IMR-90 (cell line): ENCODE measurements around the gene CECR2. TPM values are rescaled to one million over a fixed set of nuclear protein-coding genes. Genes with fewer than 3 reads are reported as not detected.

ENCODE experiments used
- ATAC-seq: fragments of 200-7000 bp; cut with Tn5 transposase; 2 replicates; pipeline ENCODE4 v1.9.1; 2020; ENCODE audit warnings: low read depth, mild to moderate bottlenecking, moderate library complexity
- BruUV-seq: library from RNA; stranded (reverse); fragments of 400-500 nt; replicated peaks from 2 replicates; lab custom pipeline; 2021; lab: Mats Ljungman, UMichigan
- CTCF ChIA-PET: fragments of 300-600 bp; formaldehyde crosslinking; extraction: SDS; loops from one replicate; lab custom pipeline; 2021; ENCODE audit warnings: antibody characterized with exemption; lab: Yijun Ruan, JAX
- POLR2A ChIA-PET: fragments of 300-600 bp; sonication (Branson Sonifier 250); formaldehyde crosslinking; loops from one replicate; lab custom pipeline; 2022; ENCODE audit warnings: antibody characterized with exemption; ENCODE audit not compliant: unreplicated experiment; lab: Charles Lee
- DNase-seq: peaks from one replicate; pipeline ENCODE4 v3.0.0; 2013
- H2AFZ ChIP-seq: replicated peaks from 2 replicates; pipeline ENCODE3; 2013; ENCODE audit warnings: low read length, mild to moderate bottlenecking; ENCODE audit not compliant: poor library complexity
- H2AK5ac ChIP-seq: 2 replicates; pipeline ENCODE4 v1.6.1; 2013; ENCODE audit warnings: low read depth, low read length, inconsistent platforms
- H2AK9ac ChIP-seq: replicated peaks from 2 replicates; pipeline ENCODE3; 2013; ENCODE audit warnings: mild to moderate bottlenecking, low read depth, low read length, moderate library complexity; ENCODE audit not compliant: poor library complexity
- H2BK120ac ChIP-seq: 2 replicates; pipeline ENCODE4 v1.6.1; 2013; ENCODE audit warnings: low read depth, low read length, inconsistent platforms
- H2BK15ac ChIP-seq: 3 replicates; pipeline ENCODE4 v1.6.1; 2013; ENCODE audit warnings: low read depth, low read length, inconsistent platforms
- H2BK20ac ChIP-seq: 2 replicates; pipeline ENCODE4 v1.6.1; 2013; ENCODE audit warnings: low read depth, mild to moderate bottlenecking, inconsistent platforms, low read length, moderate library complexity
- H2BK5ac ChIP-seq: 2 replicates; pipeline ENCODE4 v1.6.1; 2013; ENCODE audit warnings: mild to moderate bottlenecking, low read depth, low read length, inconsistent platforms; ENCODE audit not compliant: poor library complexity, severe bottlenecking
- H3K14ac ChIP-seq: replicated peaks from 2 replicates; pipeline ENCODE4 v1.6.1; 2013; ENCODE audit warnings: low read depth, low read length, inconsistent platforms
- H3K18ac ChIP-seq: 2 replicates; pipeline ENCODE4 v1.6.1; 2013; ENCODE audit warnings: low read depth, low read length, control low read depth
- H3K23ac ChIP-seq: 2 replicates; pipeline ENCODE4 v1.6.1; 2013; ENCODE audit warnings: low read depth, low read length, inconsistent platforms
- H3K27ac ChIP-seq: 2 replicates; pipeline ENCODE4 v1.5.1; 2013; ENCODE audit warnings: mild to moderate bottlenecking, control low read depth, low read length; ENCODE audit not compliant: insufficient read depth
- H3K27me3 ChIP-seq: 2 replicates; pipeline ENCODE4 v1.6.1; 2013; ENCODE audit warnings: low read length; ENCODE audit not compliant: control insufficient read depth, insufficient read depth
- H3K36me3 ChIP-seq: 2 replicates; pipeline ENCODE4 v1.6.1; 2013; ENCODE audit warnings: low read length, mixed read lengths; ENCODE audit not compliant: control insufficient read depth, insufficient read depth
- H3K4ac ChIP-seq: 2 replicates; pipeline ENCODE4 v1.6.1; 2013; ENCODE audit warnings: low read depth, low read length, inconsistent platforms
- H3K4me1 ChIP-seq: 2 replicates; pipeline ENCODE4 v1.6.1; 2013; ENCODE audit warnings: low read length, mixed read lengths; ENCODE audit not compliant: control insufficient read depth, insufficient read depth
- H3K4me2 ChIP-seq: 2 replicates; pipeline ENCODE4 v1.6.1; 2013; ENCODE audit warnings: low read depth, mild to moderate bottlenecking, control low read depth, low read length, moderate library complexity
- H3K4me3 ChIP-seq: 2 replicates; pipeline ENCODE4 v1.5.1; 2013; ENCODE audit warnings: low read depth, mild to moderate bottlenecking, control low read depth, low read length, moderate library complexity; ENCODE audit not compliant: insufficient read depth
- H3K56ac ChIP-seq: 2 replicates; pipeline ENCODE4 v1.6.1; 2013; ENCODE audit warnings: low read length, inconsistent platforms; ENCODE audit not compliant: insufficient read depth; ENCODE audit errors: extremely low read depth
- H3K79me1 ChIP-seq, 2 experiments: 2 replicates each; pipeline ENCODE4 v1.6.1; 2013; ENCODE audit warnings: low read length in 2 of 2, inconsistent platforms in 1 of 2, low read depth in 1 of 2
- H3K9ac ChIP-seq: 2 replicates; pipeline ENCODE4 v1.6.1; 2013; ENCODE audit warnings: low read depth, low read length, control low read depth
- H3K9me1 ChIP-seq: 2 replicates; pipeline ENCODE4 v1.6.1; 2013; ENCODE audit warnings: low read length, inconsistent platforms; ENCODE audit not compliant: insufficient read depth
- H3K9me3 ChIP-seq: 2 replicates; pipeline ENCODE4 v1.6.1; 2013; ENCODE audit warnings: low read length; ENCODE audit not compliant: control insufficient read depth, insufficient read depth
- H4K20me1 ChIP-seq: 2 replicates; pipeline ENCODE4 v1.6.1; 2013; ENCODE audit warnings: low read length, inconsistent platforms; ENCODE audit not compliant: insufficient read depth
- H4K5ac ChIP-seq: 2 replicates; pipeline ENCODE4 v1.6.1; 2013; ENCODE audit warnings: mild to moderate bottlenecking, low read depth, low read length, control low read depth
- H4K8ac ChIP-seq, 2 experiments: 2 replicates each; pipeline ENCODE4 v1.6.1; 2013; ENCODE audit warnings: low read depth in 2 of 2, low read length in 2 of 2, control low read depth in 1 of 2, inconsistent platforms in 1 of 2
- H4K91ac ChIP-seq: 2 replicates; pipeline ENCODE4 v1.6.1; 2013; ENCODE audit warnings: low read depth, low read length, inconsistent platforms; ENCODE audit not compliant: insufficient read depth
- CEBPB ChIP-seq: IDR thresholded peaks from 2 replicates; pipeline ENCODE4 v1.6.1; 2012; ENCODE audit warnings: low read depth, low read length, improper control_type of control experiment
- CHD1 ChIP-seq: IDR thresholded peaks from 2 replicates; pipeline ENCODE4 v1.6.1; 2012; ENCODE audit warnings: low read depth, low read length, improper control_type of control experiment
- MAFK ChIP-seq: IDR thresholded peaks from 2 replicates; pipeline ENCODE4 v1.6.1; 2012; ENCODE audit warnings: low read depth, low read length, improper control_type of control experiment
- NFE2L2 ChIP-seq: fragments of 150-350 bp; IDR thresholded peaks from 2 replicates; pipeline ENCODE4 v1.6.1; 2016; ENCODE audit warnings: low read depth, mild to moderate bottlenecking, low read length
- RAD21 ChIP-seq: IDR thresholded peaks from 2 replicates; pipeline ENCODE4 v1.6.1; 2012; ENCODE audit warnings: low read length, improper control_type of control experiment
- SMC3 ChIP-seq: fragments of 150-350 bp; IDR thresholded peaks from 2 replicates; pipeline ENCODE4 v1.6.1; 2016; ENCODE audit warnings: low read depth, mild to moderate bottlenecking, antibody characterized with exemption, low read length, moderate library complexity
- USF2 ChIP-seq: fragments of 150-350 bp; IDR thresholded peaks from 2 replicates; pipeline ENCODE4 v1.6.1; 2017; ENCODE audit warnings: mild to moderate bottlenecking, antibody characterized with exemption, low read length, low read depth
- WGBS, 2 experiments: methylation state at CpG; one replicate each; pipeline versions ENCODE4 v1.1.5 to v1.1.7; 2013; ENCODE audit warnings: missing lambda C conversion rate in 2 of 2; ENCODE audit not compliant: insufficient read length in 1 of 2; ENCODE audit errors: extremely low coverage in 2 of 2; 5-methylcytosine and 5-hydroxymethylcytosine counted together
- dilution Hi-C: fragments of 300-500 bp; cut with HindIII; formaldehyde crosslinking; loops from one replicate; pipeline ENCODE4 v1.14.3; 2018; ENCODE audit warnings: low sequenced_read_pairs; ENCODE audit not compliant: unreplicated experiment
- in situ Hi-C: fragments of 300-500 bp; cut with MboI; formaldehyde crosslinking; loops from 3 replicates; pipeline ENCODE4 v1.14.3; 2019; ENCODE audit warnings: low sequenced_read_pairs, inconsistent platforms, mixed read lengths
- intact Hi-C: fragments of 100-400 bp; cut with micrococcal nuclease; formaldehyde crosslinking; loops from 2 replicates; pipeline ENCODE4 v1.10.0; 2022
- polyA plus RNA-seq, 3 experiments: library from polyadenylated mRNA; depleted of rRNA; stranded (reverse); fragments of >200 nt; gene quantifications; 2 replicates each; pipeline ENCODE4 v1.2.3, GENCODE V29; 2012; ENCODE audit warnings: low replicate concordance in 1 of 3
- total RNA-seq: library from RNA; depleted of rRNA; stranded (reverse); fragments of >200 nt; gene quantifications from 2 replicates; pipeline ENCODE4 v1.2.3, GENCODE V29; 2012

The CECR2 gene
- total and polyA plus RNA-seq, 2 of the 4 experiments (the other 2 are of a cell fraction) = under 0.01 TPM; not detected in 1

DNA sequence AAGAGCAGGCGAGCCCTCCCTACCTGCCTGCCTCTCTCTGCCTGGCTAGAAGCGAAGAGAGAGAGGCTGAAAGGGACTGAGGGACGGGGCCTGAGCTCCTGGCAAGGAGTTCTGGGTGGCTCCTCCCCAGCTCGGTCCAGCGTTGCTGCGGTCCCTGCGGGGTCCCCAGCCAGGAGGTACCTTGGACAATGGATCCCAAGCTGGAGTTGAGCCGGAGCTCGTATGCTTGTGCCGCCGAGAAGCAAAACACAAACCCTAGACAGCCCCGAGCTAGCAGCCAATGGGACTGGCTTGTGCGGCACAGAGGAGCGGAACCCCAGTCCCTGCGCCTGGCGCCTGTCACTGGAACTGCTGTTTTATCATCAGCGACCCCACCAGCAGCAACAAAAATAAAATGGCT, 212.4 kb downstream of the CECR2 start:
- no peak overlapping the region for H3K23ac ChIP-seq
- H2AK5ac ChIP-seq = no peak overlapping the region
- H3K36me3 ChIP-seq = no peaks in the 10 kb centered on the region
- no peaks in the 10 kb centered on the region for H3K4me1 ChIP-seq
- no peak overlapping the region for H4K91ac ChIP-seq
- TF ChIP-seq NFE2L2 (no peak), SMC3 (no peak), CEBPB (no peak), MAFK (no peak), RAD21 (no peak), CHD1 (no peak), USF2 (no peak)
- H3K4ac ChIP-seq = no peak overlapping the region
- H4K8ac ChIP-seq = no peak overlapping the region
- 86% methylated on average over 10 of the region's 17 CpGs; no CpG with 5 or more reads in 1 of the 2 experiments for WGBS, 2 experiments
- H3K4me2 ChIP-seq = no peak overlapping the region
- H2AFZ ChIP-seq = no peak overlapping the region
- dilution Hi-C loops = no loop called here
- H3K56ac ChIP-seq = no peak overlapping the region
- no TSS peak for BruUV-seq
- no peak overlapping the region for H2AK9ac ChIP-seq
- H2BK120ac ChIP-seq = no peak overlapping the region
- H3K79me1 ChIP-seq = no peaks in the 10 kb centered on the region
- no peak overlapping the region for H4K5ac ChIP-seq
- H3K4me3 ChIP-seq = no peak overlapping the region
- H2BK5ac ChIP-seq = no peak overlapping the region
- H4K20me1 ChIP-seq = no peaks in the 10 kb centered on the region
- no peak for DNase-seq
- POLR2A ChIA-PET = no interaction called here
- no peak overlapping the region for H3K14ac ChIP-seq
- no peaks in the 10 kb centered on the region for H3K9me3 ChIP-seq
- H3K27me3 ChIP-seq = no peaks in the 10 kb centered on the region
- CTCF ChIA-PET = no interaction called here
- H3K18ac ChIP-seq = no peak overlapping the region
- no peak overlapping the region for H3K27ac ChIP-seq
- intact Hi-C loops = no loop called here
- no peak overlapping the region for H2BK20ac ChIP-seq
- in situ Hi-C loops = no loop called here
- no peaks in the 10 kb centered on the region; the same call in 1 of the 2 replicates for H3K9me1 ChIP-seq
- no peak overlapping the region for H2BK15ac ChIP-seq
- H3K9ac ChIP-seq = no peak overlapping the region
- no peak for ATAC-seq
